ENCODE measurements around the gene MSMP.

DNA sequence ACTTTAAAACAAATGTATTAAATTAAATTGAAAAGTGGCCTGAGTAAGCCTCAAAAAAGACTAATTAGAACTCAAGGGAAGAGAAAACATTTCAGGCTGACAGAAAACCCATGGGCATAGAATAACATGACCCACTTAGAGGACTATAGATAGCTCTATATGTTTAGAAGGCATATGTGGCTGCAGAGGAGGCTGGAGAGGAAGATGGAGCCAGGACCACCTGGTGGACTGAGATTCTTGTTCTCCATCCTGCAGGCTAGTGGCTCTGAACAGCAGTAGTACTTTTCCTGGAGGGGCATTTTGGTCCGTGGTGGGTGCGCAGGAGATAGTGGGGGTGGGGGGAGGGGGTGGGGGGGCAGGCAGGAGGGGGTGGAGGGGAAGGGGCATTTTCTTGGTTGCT is 27.0 kb upstream of the MSMP start:
- TF ChIP-seq, protein P1, sequence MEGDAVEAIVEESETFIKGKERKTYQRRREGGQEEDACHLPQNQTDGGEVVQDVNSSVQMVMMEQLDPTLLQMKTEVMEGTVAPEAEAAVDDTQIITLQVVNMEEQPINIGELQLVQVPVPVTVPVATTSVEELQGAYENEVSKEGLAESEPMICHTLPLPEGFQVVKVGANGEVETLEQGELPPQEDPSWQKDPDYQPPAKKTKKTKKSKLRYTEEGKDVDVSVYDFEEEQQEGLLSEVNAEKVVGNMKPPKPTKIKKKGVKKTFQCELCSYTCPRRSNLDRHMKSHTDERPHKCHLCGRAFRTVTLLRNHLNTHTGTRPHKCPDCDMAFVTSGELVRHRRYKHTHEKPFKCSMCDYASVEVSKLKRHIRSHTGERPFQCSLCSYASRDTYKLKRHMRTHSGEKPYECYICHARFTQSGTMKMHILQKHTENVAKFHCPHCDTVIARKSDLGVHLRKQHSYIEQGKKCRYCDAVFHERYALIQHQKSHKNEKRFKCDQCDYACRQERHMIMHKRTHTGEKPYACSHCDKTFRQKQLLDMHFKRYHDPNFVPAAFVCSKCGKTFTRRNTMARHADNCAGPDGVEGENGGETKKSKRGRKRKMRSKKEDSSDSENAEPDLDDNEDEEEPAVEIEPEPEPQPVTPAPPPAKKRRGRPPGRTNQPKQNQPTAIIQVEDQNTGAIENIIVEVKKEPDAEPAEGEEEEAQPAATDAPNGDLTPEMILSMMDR (IDR thresholded peaks at IDR 0.05) = no peak
- TF ChIP-seq POLR2AphosphoS5 (IDR thresholded peaks at IDR 0.05) (no peak), POLR2A (IDR thresholded peaks at IDR 0.05) (no peak)
